KBM-7 (cell line): ENCODE data around the gene BRD1.
A peak's percentile ranks its signal among the peaks of the same experiment; 100 is the strongest.

Source experiments
- DNase-seq: peaks from one replicate; pipeline ENCODE4 v3.0.0-alpha.2; 2015
- in situ Hi-C: fragments of 300-500 bp; cut with MboI; formaldehyde crosslinking; loops from 2 replicates; pipeline ENCODE4 v1.14.3; 2020; ENCODE audit warnings: low sequenced_read_pairs, low pct_unique_long_range_greater_than_20kb, mixed read lengths

The BRD1 gene

DNA sequence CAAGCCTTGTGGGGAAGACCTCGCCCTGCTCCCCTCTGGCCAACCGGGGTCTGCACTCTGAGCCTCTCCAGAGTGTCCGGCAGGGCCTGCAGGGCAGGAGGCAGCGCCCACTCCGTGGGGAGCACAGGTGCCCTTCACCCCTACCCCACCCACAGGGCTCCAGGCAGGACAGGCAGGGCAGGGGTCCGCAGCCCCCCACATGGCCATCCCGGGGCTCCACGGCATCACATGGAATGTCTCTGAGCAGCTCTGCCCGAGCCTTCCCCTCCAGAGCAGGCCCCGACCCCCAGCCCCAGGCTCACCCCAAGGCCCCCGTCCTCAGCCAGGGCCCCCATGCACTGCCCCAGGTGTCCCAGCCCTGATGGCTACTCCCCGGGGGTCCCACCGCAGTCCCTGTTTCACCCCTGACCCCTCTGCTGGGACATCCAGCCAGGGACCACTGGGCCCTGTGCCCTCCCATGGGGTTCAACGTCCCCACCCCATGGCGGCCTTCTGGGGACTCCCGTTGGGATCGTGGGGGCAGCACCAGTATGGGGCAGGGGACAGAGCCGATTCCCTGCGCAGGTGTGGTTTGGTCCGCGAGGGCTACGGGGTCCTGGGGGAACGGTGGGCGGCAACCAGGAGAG, 77.7 kb downstream of the BRD1 start:
- DNase-seq, result no peak
- in situ Hi-C loops, result loop anchor here (25.0 kb wide), 1 partner anchor 287 kb away; no protein-coding TSS in a partner anchor

DNA sequence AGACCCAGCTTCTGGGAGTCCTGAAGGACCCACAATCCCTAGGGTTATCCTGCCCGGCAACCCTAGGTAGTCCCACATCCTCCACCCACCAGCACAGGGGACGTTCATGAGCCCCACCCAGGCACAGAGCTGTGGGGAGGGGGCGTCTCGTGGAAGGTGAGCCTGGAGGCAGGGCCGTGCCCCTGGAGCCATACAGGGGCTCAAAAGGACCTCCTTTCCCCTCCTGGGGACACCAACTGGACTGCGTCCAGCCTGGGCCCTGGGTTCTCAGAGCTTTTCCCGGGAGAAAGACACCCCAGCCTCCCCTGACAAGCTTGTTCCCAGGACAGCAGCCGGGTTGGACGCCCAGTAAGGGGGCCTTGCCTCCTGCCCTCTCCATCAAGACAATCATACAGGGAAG, 78.4 kb downstream of the BRD1 start:
- DNase-seq, result no peak
- in situ Hi-C loops, result no loop called here

DNA sequence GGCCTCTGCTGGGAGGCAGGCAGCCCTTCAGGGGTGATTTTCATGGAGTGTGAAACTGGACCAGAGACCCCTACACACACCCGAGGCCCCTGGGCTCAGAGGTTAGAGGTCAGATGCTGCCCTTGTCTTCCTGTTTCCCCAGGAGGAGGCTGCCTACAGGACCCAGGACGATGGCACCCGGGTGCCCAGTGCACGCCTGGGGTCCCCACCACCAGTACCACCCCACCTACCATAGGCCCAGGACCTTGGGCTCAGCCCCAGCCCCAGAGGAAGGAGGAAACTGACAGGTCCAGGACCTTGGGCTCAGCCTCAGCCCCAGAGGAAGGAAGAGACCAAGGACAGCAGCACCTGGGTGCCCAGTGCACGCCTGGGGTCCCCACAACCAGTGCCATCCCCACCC, 79.2 kb downstream of the BRD1 start:
- in situ Hi-C loops, result no loop called here
- DNase-seq, result no peak

DNA sequence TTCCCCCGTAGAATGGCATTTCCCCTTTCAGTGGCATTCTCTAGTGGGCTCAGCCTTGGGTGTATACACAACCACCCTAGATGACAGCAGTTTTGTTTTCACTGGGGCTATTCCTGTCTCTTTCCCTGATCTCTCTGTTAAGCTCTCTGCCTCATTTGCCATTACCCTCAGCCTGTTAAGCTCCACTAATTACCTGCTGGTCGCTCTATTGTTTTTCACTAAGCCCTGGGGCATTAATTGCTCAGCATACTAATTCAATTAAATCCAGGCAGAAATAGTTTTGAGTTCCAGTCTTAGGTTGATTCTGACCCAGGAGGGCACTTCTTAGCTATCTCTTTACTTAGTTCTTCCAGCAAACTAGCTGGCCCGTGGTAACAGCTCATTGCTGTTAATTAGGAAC, 80.0 kb downstream of the BRD1 start:
- in situ Hi-C loops, result no loop called here
- no peak for DNase-seq

DNA sequence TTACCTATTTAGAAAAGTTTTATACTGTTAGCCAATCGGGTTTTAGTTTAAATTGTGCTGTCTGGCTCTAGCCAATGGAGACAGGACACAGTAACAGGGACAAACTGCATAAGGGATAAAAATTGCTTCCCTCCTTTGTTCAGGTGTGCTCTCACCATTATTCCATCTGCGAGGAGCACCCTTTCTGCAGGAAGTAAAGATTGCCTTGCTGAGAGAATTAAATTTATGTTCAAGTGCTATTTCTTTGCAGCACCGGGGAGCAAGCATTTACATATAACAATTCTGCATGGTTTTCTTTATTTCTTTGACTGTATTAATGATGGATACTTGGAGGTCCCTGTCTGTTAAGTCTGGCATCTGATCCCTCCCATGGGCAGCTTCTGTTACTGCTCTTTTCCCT, 80.5 kb downstream of the BRD1 start:
- DNase-seq, result no peak
- in situ Hi-C loops, result no loop called here

DNA sequence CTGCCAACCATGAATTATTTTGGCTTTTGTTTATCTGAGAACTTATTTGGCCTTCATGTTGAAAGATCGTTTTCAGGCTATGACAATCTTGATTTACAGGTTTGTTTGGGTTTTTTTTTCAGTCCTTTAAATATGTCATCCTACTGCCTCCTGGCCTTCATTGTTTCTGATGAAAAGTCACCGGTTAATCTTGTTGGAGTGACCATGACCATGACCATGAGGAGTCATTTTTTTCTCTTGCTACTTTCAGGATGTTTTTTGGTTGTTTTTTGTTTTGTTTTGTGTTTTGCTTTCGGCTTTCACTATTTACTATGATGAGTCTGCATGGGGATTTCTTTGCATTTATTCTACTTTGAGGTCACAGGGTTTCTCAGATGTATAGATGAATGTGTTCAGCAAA, 81.6 kb downstream of the BRD1 start:
- DNase-seq, result no peak
- in situ Hi-C loops, result no loop called here

DNA sequence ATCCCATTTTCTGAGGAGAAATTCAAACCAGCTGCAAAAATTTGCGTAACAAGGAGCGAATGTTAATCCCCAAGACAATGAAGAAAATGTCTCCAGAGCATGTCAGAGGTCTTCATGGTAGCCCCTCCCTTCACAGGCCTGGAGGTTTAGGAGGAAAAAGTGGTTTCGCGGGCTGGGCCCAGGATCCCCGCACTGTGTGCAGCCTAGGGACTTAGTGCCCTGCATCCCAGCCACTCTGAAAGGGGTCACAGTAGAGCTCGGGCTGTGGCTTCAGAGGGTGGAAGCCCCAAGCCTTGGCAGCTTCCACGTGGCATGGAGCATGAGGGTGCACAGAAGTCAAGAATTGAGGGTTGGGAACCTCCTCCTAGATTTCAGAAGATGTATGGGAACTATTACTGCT, 87.4 kb downstream of the BRD1 start:
- in situ Hi-C loops, result no loop called here
- DNase-seq, result no peak

DNA sequence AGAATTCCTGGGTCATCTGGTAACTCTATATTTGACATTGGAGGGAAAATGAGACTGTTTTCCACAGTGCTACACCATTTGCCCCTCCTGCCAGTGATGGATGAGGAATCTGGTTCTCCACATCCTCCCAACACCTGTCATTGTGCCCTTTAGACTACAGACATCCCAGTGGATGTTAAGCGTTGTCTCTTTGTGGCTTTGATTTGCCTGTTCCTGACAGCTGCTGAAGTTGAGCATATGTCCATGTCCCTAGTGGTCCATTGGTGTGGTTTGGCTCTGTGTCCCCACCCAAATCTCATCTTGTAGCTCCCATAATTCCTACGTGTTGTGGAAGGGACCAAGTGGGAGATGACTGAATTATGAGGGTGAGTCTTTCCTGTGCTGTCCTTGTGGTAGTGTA, 88.5 kb downstream of the BRD1 start:
- no peak for DNase-seq
- in situ Hi-C loops, result no loop called here

DNA sequence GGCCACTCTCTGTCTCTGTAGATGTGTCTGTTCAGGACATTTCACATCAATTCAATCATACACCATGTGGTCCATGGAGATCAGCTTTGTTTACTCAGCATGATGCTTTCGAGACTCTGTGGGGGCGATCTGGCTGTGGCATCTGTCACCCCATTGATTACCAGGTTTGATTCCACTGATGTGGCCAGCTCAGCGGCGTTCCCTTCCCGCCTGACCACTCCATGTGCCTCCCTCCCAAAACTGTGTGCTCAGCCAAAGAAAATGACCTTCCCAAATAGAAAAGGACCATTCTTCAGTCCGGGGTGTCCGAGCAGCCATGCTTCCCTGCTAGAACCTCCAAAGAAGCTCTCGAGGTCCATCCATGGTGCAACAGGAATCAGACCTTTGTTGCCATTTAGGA, 89.1 kb downstream of the BRD1 start:
- DNase-seq, result no peak
- in situ Hi-C loops, result no loop called here

DNA sequence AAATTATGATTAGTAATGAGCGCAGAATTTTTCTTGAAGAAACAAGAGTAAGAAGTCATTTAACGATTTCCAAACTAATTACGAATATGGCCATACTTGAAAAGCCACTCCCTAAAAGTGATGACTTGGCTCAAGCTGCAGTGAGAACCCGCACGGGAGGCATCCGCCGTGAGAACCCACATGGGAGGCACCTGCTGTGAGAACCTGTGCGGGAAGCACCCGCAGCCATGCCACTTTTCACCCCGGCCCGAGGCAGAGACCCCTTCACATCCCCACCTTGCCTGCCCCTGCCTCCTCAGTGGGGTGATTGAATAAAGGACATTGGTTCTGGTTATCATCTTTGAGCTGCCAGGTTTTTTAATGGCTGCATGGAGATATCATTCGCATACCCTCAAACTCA, 89.7 kb downstream of the BRD1 start:
- in situ Hi-C loops, result no loop called here
- no peak for DNase-seq

DNA sequence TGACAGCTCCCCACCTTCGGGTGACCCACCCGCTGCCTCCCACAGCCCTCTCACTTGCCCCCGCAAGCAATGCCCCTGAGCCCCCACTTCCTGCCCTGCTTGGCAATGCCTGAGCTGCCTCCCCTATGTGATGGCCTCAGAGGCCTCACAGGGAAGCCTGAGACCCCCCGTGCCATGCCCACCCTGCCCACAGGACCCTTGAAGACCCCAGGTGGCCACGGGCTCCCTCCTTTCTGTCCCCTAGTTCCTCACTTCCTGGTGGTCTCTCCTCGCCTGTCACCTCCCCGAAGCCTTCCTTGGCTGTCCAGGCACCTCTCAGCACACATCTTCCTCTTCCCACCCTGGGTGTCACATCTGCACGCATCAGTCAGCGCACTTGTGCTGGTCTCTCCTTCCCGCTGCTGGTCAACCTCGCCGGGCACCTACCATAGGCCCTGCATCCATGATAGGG, 90.5 kb downstream of the BRD1 start:
- in situ Hi-C loops, result no loop called here
- DNase-seq, result no peak

DNA sequence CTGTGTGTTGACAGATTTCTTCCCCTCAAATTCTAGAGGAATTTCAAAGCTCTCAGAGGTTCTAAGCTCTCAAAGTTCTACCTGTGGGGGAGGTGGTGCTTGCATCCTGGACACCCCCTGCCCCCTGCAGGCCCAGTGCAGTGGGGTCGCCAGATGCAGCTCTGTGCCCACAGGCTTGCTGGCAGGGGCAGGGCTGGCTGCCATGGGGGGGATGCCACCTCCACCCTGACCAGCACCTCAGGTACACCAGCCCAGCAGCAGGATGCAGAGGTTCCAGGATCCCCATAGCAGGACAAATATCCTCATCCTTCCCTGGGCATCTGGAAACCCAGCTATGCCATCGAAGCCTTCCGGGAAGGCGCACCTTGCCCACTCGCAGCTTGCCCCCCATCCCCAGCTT, 91.1 kb downstream of the BRD1 start:
- in situ Hi-C loops, result no loop called here

DNA sequence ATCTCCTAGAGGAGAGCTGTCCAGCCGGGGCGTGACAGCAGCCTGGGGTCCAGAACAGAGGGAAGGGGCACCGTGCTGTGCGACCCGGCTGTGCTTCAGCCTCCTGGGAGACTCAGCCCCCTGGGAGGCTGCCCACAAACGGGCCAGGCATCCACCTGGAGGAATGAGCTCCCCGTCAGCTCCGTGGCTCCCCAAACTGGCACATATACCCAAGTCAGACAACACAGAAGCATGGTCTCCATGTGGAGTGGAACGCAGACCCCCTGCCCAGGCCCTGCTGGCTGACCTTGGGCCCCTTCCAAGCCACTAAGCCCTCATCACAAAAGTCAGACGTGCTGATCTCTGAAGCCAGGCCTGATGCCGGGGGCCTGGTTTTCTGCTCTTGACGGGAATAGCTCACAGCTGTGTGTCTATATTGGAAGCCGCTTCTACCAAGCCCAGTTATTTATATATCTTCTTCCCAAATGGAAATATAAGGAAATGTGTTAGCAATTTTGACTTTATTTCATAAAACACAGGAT, 91.7 kb downstream of the BRD1 start:
- in situ Hi-C loops, result no loop called here
- DNase-seq, result no peak

More for the DNA sequence above, 91.1 kb downstream of the BRD1 start:
- no peak for DNase-seq

DNA sequence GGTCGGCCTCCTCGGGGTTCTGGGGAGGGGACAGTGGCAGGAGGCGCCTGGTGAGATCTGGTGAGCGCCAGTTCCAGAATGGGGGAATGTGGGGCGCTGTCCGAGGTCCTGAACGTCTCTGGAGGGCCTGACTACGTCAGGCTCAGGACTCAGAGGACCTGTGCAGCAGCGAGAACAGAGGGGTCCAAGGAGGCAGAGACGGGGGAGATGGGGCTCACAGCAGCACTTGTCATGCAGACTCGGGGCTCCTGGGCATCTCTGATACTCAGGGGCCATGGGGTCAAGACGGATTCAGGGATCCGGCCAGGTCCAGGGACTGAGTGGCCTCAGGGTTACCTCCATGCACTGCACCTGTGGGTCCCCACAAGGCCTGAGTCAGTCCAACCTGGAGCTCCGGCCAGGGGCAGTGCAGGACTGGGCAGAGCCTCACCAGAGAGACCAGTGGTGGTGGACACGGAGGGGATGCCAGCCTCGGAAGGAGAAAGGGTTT, 92.2 kb downstream of the BRD1 start:
- in situ Hi-C loops, result no loop called here
- DNase-seq, result peak; percentile 15

DNA sequence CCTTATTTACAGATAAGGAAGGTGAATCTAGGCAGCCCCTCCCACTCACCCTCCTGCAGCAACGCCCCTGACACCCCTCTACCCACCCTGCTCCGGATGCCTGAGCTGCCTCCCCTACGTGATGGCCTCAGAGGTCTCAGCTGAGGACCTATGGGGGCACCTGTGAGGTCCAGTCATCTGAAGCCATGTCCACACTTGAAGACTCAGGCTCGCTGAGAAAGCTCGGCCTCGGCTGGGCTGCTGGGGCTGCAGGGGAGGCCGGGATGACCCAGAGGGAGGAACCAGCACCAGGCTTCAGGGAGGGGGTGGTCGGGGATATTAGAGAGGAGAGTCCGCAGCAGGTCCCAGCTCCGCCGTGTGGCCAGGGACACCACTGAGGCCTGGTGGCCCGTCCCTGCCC, 92.8 kb downstream of the BRD1 start:
- DNase-seq, result no peak
- in situ Hi-C loops, result no loop called here

DNA sequence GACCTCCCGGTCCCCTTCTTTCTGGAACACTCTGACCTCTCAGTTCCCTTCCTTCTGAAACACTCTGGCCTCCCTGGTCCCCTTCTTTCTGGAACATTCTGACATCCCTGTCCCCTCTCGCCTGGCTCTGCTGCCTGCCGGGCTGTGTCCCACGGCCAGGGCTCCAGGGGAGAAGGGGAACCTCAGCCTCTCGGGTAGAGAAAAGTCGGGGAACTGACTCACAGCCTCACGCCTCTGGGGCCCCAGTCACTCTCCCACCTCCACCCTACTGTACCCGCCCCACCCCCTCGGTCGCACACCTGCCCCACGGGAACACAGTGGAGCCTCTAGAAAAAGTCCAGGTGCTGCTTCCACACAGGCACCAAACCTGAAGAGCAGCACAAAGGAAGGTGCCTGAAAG, 93.3 kb downstream of the BRD1 start:
- in situ Hi-C loops, result no loop called here
- no peak for DNase-seq

DNA sequence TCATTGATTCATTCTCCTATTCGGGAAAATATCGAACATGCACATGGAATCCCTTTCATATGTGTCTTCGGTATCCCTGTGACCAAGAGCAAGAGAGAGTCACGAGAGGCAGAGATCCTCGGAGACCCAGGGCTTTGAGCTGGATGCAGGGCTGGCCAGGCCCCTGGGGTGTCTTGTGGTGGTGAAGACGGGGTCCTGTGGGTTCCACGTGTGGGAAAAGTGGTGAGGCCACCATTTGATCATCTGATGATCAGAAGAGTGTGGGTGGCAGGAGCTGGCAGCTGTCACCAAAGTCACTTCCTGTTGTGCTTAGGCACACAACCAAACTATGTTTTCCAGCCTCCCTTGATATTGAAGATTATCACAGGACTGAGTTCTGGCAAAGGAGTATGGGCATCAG, 94.0 kb downstream of the BRD1 start:
- in situ Hi-C loops, result no loop called here
- DNase-seq, result no peak

DNA sequence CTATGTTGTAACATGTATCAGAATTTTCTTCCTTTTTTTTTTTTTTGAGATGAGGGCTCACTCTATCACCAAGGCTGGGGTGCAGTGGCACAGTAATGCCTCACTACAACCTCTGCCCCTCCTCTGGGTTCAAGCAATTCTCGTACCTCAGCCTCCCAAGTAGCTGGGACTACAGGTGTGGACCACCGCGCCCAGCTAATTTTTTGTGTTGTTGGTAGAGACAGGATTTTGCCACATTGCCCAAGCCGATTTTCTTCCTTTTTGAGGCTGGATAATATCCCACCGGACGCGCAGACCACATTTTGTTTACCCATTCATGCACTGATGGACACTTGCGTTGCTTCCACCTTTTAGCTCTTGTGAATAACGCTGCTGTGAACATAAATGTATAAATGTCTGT, 97.0 kb downstream of the BRD1 start:
- DNase-seq, result no peak

DNA sequence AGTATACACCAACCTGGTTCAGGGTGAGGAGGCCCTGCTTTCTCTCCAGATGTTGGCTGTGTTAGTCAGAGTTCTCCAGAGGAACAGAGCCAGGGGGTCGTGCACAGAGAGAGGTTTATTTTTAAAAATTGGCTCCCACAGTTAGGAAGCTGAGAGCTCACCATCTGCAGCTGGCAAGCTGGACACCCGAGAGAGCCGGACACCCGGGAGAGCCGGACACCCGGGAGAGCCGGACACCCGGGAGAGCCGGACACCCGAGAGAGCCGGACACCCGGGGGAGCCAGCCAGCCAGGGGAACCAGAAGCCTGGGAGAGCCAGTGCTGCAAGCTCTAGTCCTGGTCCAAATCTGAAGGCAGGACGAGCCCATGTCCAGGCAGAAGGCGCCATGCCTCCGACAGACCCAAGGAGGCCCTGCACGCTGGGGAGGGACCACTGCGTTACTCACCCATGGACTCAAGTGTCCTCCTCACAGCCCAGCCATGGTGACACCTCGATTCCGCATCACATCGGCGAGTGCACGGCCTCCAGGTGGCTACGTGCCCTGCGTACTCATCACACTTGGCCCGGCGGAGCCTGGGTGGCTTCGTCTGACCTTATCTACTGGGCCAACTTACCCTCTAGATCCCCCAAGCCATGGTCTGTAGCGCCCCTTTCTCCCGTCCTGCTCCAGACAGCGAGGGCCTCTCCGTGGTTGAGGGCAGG, 99.0 kb downstream of the BRD1 start:
- in situ Hi-C loops, result no loop called here
- DNase-seq, result no peak

More for the DNA sequence above, 97.0 kb downstream of the BRD1 start:
- in situ Hi-C loops, result no loop called here

DNA sequence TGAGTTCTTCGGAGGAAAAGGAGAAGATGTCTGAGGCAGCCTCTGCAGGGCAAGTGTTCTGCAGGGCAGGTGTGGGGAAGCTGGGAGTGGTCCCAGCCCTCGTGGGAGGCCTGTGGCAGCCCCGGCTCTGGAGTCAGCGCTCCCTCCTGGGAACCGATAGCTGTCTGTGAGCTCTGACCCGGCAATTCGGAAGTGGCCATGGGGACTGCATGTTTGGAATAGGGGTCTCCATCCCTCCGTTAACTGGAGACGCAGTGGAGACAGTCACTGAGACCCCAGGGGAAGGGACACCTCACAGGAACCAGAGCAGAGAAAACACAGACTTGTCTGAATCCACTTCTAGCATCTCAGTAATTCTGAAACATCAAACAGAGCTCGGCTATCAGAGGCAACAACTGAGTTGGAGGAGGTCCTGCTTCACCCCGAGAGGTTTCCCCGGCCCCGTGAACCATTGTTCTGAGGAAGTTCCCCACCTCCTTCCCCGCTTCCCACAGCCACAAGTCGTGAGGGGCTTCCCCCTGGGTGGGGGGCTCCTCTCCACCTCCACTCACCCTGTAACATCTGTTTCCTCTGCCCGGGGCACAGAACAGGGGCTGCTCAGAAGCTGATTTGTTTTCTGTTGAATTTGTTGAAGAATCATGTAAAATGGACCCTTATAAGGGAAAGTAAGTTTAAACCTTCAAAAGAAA, 99.6 kb downstream of the BRD1 start:
- in situ Hi-C loops, result no loop called here
- DNase-seq, result no peak
